ENCODE data around the gene MTA1.

Gene MTA1

GRCh38 chr14:105425823-105426247 lies 6.2 kb downstream of the MTA1 start:
- DNase-seq: no peak

- no peak for DNase-seq
These were observed 6.9 kb downstream of the MTA1 start for GRCh38 chr14:105426416-105427130.

GRCh38 chr14:105427412-105427811 lies 7.8 kb downstream of the MTA1 start:
- DNase-seq: no peak

DNA sequence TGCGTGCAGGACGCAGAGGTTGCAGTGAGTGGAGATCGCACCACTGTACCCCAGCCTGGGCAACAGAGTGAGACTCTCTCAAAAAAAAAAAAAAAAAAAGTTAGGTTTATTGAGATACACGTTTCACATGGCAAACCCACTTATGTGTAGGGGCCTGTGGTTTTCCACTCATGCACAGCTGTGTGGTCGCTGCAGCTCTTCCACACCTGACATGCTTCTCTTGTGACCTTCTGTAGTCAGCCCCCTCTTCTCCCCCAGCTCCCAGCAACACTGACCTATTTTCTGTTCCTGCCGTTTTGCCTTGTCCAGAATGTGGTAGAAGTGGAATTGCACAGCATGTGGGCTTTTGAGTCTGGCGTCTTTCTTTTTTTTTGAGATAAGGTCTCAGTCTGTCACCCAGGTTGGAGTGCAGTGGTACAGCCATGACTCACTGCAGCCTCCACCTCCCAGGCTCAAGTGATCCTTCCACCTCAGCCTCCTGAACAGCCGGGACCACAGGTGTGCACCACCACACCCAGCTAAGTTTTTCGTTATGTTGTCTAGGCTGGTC lies 8.4 kb downstream of the MTA1 start:
- no peak for DNase-seq

GRCh38 chr14:105430042-105430441 lies 10.4 kb downstream of the MTA1 start:
- DNase-seq: no peak

DNA sequence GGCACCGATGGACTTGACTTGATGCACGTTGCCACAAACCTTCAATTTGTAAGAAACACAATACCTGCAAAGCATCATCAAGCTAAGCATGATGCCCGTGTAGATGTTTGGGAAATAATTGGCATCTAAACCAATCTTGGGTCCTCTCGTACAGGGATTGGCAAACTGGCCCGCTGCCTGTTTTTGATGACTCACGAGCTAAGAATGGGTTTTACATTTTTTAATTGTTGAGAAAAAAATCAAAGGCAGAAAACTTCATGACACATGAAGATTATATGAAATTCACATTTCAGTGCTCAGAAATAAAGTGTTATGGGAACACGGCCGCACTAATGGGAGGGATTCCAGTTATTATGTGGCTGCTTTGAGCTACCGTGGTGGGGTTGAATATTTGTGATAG lies 10.9 kb downstream of the MTA1 start:
- DNase-seq: peak; percentile 89

DNA sequence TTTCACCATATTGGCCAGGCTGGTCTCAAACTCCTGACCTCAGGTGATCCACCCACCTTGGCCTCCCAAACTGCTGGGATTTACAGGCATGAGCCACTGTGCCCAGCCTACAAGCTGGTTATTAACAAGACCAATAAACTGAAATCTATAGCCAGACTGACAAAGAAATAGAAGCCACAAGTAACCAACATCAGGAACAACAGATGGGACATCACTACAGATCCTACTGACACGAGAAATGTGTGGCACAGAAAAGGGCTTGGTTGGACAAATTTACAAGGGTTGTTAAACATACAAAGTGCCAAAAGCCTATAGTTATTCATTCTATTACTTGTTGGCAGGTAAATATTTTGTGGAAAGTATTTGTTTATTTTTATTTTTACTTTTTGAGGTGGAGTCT lies 11.6 kb downstream of the MTA1 start:
- DNase-seq: no peak

GRCh38 chr14:105432657-105433056 lies 13.0 kb downstream of the MTA1 start:
- no peak for DNase-seq

- no peak for DNase-seq
These were observed 13.6 kb downstream of the MTA1 start for GRCh38 chr14:105433161-105433605.

DNA sequence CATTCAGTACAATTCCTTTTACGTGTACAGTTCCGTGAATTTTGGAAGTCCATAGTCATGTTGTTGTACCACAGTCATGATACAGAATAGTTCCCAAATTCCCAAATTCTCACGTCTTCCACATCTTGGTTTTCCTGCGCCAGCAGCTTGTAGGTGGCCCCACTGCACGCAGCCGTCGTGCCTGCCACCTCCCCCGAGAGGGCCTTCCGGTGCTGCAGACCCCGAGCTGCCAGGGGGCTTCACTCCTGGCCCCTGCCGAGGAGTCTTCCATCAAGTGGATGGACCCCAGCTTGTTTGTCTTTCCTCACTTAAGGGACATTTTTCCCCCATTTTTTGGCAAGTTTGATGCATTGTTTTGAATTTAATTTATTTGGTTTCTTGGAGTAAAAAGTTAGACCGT lies 16.8 kb downstream of the MTA1 start:
- no peak for DNase-seq

DNA sequence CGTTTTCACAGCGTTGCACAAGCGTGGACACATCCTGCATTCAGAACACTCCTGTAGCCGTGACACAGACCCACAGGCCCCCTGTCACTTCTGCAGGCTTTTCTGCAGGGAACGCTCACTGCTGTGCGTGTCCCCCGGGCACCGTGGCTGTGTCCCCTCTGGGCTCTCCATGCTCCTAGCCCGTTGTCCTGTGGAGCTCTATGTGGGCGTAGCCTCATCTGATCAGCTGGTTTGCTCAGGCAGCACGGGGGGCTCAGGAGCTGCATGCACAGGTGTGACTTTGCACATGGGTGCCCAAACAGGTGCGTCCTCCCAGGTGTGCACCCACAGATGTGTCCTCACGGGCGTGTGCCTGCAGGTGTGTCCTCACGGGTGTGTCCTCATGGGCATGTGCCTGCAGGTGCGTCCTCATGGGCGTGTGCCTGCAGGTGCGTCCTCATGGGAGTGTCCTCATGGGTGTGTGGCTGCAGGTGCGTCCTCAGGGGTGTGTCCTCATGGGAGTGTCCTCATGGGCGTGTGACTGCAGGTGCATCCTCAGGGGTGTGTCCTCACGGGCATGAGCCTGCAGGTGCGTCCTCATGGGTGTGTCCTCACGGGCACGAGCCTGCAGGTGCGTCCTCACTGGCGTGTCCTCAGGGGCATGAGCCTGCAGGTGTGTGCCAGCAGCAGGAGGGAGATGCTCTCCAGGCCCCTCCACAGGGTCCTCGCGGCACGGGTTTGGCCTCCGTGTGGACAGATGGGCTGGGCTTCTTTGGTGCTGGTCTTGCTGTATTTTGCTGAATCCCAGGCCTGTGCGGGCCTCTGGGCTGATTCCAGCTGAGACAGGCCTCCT lies 17.5 kb downstream of the MTA1 start:
- no peak for DNase-seq

DNA sequence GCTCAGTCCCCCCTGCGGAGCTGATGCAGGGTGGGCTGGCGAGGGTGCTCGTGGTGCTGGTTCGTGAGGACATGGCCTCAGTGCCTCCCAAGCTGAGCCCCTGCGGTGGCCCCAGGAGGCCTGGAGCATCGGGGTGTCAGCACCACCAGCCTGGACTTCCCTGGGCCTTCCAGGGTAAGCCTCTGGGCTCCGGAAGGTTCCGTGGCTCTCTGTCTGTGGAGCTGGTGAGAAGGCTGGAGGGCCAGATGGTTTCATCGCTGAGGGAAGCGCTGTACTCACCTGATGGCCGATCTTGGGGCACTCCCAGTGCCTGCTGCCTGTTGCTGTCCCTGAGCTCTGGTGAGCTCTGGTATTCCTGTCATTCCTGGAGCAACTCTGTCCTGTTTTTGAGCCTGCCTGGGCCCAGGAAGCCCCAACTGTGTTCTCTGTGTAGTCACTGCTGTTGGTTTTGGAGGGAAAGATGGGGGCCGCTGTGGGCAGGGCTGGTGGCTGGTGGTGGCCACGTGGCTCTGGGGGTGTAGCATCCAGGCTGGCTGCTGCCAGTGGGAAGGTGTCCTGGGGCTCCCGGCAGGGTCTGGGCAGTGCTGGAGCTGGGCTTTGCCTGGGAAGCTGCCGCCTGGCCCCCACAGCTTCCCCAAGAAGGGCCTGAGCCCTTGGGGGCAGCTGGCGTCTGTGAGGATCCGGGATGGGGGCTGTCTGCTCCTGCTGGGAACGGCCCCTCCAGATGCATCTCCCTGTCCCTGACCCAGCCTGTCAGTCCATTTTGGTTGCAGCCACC lies 18.3 kb downstream of the MTA1 start:
- no peak for DNase-seq

DNA sequence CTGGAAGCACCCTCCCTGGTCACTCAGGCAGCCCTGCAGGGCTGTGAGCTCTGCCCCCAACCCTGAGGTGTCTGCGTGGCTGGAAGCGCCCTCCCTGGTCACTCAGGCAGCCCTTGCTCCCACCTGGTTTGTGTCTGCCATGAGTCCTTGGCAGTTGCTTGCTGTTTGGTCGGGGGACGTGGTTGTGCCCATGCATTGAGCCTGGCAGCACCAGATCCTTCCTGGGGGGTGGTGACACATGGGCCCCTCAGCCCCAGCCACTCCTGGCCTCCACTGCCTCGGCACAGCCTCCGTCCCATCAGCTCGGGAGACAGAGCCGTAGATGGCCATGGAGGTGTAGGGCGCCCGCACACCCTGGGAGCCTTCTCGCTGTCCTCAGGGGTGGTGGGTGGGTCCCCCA lies 19.6 kb downstream of the MTA1 start:
- no peak for DNase-seq

GRCh38 chr14:105439710-105440553 lies 20.3 kb downstream of the MTA1 start:
- no peak for DNase-seq

DNA sequence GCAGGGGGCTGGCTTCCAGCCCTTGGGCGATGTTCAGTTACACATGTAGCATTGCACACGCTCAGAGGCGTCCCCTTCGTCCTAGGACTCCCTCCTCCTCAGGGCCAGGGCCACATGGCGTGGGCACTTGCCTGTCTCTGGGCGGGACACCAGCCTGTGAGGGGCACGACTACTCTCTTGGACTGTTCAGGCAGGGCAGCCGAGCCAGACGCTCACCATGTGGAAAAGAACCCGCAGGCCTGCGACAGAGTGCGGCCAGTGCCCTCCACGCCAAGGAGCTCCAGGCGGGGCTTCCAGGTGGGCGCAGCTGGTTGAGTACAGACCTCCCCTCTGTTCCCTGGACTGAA lies 20.9 kb downstream of the MTA1 start:
- no peak for DNase-seq

GRCh38 chr14:105440992-105441391 lies 21.4 kb downstream of the MTA1 start:
- DNase-seq: no peak

GRCh38 chr14:105442125-105442524 lies 22.5 kb downstream of the MTA1 start:
- no peak for DNase-seq

DNA sequence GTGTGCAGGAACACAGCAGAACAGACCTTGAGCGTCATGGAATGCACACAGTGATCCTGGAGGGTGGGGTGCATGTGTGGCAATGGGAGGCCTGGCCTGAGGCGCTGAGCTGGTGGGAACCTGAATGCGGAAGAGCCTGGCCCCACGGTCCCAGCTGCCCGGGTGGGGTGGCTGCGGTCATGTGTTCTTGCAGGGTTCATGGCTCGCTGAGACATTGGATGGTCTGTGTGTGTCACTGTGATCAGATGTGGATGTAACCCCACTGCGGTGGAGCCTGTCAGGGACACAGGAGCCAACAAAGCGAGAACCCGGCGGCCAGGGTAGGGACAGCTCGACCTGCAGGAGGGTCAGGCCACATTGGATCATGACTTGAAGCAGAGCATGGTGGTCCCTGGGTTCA lies 23.2 kb downstream of the MTA1 start:
- no peak for DNase-seq

DNA sequence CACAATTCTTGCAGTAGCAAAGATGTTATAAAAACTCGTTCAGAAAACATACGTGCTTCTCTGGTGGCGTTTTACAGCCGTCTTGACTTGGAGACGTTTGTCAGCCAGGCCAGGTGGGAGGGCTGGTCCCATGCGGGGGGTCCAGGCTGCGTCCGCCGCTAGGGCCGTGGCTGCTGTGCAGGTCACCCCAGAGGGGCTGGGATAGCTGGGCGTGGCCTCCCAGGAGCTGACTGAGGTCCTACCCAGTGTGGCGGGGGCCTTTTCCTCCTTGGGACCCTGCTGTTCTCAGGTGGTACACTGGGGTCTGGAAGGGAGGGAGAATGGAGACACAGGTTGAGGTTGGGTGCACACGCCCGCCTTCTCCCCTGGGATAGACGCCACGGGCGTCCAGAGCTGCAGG lies 25.2 kb downstream of the MTA1 start:
- DNase-seq: no peak

GRCh38 chr14:105445290-105445689 lies 25.7 kb downstream of the MTA1 start:
- DNase-seq: no peak

DNA sequence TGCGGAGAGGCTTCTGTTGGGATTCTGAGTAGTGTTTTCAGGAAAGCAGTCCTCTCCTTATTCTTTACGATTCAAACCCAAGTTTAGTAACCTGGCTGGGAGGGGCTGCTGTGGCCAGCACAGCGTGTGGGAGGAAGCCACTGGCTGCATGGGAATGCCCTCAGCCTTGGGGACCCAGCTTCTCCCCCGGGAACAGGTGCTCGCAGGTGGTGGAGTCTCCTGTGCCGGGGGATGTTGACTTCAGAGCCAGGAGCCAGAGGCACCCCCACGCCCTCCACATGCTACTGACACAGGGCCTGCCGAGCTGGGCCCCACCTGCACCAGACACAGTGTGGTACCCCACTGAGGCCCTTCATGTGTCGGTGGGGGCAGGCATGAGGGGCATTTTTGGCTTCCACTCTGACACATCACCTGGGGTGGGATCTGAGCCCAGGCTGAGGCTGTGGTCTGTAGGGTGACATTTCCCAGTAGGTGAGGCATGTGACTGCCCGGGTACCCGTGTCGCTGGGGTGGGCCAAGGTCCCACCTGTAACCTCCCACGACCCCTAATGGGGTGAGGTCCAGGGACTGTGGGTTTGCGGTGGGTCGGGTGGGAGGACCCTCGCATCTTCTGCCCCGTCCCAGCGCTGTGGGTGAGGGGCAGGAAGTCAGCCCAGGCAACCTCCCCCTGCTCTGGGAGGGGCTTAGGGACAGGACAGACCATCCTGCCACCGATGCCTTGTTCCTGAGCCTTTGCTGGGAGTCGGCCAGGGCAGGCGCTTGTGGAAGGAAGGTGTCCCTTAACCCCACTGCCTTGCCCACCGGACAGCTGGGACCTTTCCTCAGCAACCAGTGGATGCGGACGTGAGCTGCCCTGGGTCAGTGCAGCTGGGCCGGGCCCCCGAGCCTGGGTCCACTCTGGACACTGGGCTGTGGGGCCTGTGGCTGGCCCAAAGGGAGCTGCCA lies 26.5 kb downstream of the MTA1 start:
- DNase-seq: no peak

All from EL (cell line).